ENCODE results near the gene FREY1.

The FREY1 gene

GRCh38 chr11:45870706-45871105 lies 36.4 kb downstream of the FREY1 start:
- DNase-seq (ENCODE audit: low read depth): no peak

GRCh38 chr11:45869551-45869950 lies 37.5 kb downstream of the FREY1 start:
- no peak for DNase-seq (ENCODE audit: low read depth)

GRCh38 chr11:45864041-45864440 lies 43.0 kb downstream of the FREY1 start:
- DNase-seq (ENCODE audit: low read depth): no peak

GRCh38 chr11:45860764-45861510 lies 46.1 kb downstream of the FREY1 start:
- DNase-seq (ENCODE audit: low read depth): no peak

- no peak for DNase-seq (ENCODE audit: low read depth)
These were observed 46.7 kb downstream of the FREY1 start for GRCh38 chr11:45860348-45860747.

GRCh38 chr11:45859661-45860140 lies 47.4 kb downstream of the FREY1 start:
- DNase-seq (ENCODE audit: low read depth): no peak

- DNase-seq (ENCODE audit: low read depth): no peak
These were observed 48.2 kb downstream of the FREY1 start for GRCh38 chr11:45858751-45859398.

- no peak for DNase-seq (ENCODE audit: low read depth)
These were observed 49.1 kb downstream of the FREY1 start for GRCh38 chr11:45857961-45858474.

All from HS-5 (cell line).